HT1080 (cell line): Measurements from ENCODE around the gene RBMY1J. TPM values are rescaled to one million over a fixed set of nuclear protein-coding genes. Genes with fewer than 3 reads are reported as not detected.
"Not testable (repeated sequence)": the region's sequence is repeated elsewhere in the genome, so short reads cannot be mapped to it uniquely, and the experiment has no call there.

Experiments used
- DNase-seq: peaks from one replicate; pipeline ENCODE4 v3.0.0-alpha.2; 2015; ENCODE audit warnings: low read depth
- polyA plus RNA-seq, 2 experiments: library from polyadenylated mRNA; depleted of rRNA; stranded (reverse); fragments of >200 nt; gene quantifications; 2 replicates each; pipeline ENCODE4 v1.2.3, GENCODE V29; 2015
- total RNA-seq: library from RNA; depleted of rRNA; stranded (reverse); fragments of >200 nt; shearing (Covaris generic); gene quantifications from 2 replicates; pipeline ENCODE4 v1.2.3, GENCODE V29; 2014; rRNA removed

Gene RBMY1J
- total RNA-seq = not detected in 2 replicates
- polyA plus RNA-seq (2015; cell fraction: cytosol; rRNA removed) = not detected in 2 replicates
- not detected in 2 replicates for polyA plus RNA-seq (2015; cell fraction: nucleus; rRNA removed)

DNA sequence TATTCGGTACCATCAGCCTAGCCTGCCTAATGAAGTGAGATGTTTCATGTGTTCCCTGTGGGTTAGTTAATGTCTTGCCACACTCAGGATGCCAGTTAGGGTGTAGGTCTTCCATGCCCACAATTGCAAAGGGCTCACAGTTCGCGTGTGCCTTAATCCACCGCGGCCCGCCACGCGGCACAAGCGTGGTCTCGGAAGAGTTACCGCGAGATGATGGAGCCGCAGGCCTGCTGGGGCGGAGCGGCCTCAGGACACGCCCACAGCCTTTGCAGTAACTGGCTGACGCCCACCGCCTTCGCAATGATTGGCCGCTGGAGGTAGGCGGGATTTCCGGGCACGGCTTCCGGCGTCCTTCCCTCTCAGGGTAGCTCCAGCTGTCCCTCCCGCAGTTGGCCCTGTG, at the start of gene RBMY1J:
TSS of gene RBMY1J (plus strand) at position 301 of the 400 bp plus-strand sequence. CDS start 2,038 bp downstream, outside the sequence.
- DNase-seq = not testable (repeated sequence)

DNA sequence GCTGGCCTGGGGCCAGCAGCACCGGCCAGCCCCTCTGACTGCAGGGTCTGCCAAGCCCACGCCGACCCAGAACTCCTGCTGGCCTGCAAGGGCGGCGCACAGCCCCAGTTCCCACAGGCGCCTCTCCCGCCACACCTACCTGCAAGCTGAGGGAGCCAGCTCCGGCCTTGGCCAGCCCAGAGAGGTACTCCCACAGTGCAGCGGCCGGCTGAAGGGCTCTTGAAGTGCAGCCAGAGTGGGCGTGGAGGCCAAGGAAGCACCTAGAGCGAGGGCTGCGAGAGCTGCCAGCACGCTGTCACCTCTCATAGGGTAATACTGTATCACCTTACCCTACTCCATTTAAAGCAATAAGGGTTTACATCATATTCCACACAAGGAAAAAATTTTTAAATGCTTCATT, 35.8 kb upstream of the RBMY1J start:
- DNase-seq = no peak

DNA sequence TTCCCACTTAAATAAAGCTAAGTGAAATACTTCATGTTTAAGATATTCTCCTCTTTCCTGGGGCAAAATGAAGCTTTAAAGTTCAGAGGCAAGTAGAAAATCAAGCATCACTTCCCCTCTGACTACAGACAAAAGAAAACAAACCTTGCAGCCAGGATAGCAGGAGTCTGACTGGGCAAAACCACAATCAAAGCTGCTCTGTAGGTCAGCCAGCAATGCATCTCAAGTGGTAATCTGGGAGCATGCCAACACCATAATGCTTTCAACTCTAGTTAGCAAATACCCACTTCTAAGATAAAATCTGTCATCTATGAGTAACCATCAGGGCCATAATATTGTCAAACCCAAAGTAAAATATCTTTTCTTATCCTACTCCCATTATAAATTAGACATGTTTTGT, 32.6 kb upstream of the RBMY1J start:
- peak; percentile 60 for DNase-seq

GRCh38 chrY:22373494-22373893, 29.7 kb upstream of the RBMY1J start:
- no peak for DNase-seq

DNA sequence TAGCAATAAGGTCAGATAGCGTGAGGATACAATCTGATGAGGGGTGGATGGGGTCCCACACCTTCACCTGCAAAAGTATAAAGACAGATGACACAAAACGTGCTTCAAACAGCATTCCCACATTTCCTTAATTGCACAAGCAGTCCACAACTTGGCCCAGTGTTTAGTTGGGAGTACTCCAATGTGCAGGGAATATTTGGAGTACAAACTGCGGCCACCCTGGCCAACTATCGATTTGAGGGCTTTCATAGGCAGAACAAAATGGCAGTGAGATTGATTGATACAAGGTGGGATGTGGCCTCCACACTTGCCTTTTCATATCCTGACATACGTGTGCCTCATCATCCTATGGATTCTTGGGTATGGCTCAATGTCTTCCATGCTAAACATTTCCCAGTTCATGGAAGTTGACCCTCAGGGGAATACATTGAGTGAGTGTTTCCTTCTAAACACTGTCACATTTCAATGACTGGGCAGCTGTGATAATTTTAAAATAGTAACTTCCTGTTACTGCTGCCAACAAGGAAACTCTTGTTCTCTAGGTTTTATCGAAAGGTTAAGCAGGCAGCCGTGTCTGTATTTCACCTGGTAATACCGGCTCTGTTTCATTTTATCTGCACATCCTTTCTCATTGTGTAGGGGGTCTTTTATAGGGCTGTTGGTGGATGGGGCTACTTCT, 41.6 kb downstream of the RBMY1J start:
- not testable (repeated sequence) for DNase-seq

- DNase-seq = not testable (repeated sequence)
Observed at GRCh38 chrY:22455522-22455921, 52.3 kb downstream of the RBMY1J start.

- DNase-seq = not testable (repeated sequence)
Observed at GRCh38 chrY:22461962-22462361, 58.8 kb downstream of the RBMY1J start.

Other genes starting within 250 kb of the RBMY1J start
- gene RBMY1F, start 220.5 kb upstream of the RBMY1J start, total RNA-seq = not detected in 2 replicates